Astrocyte (in vitro differentiated cells and primary cell): ENCODE measurements around the gene TNFSF15. TPM values are rescaled to one million over a fixed set of nuclear protein-coding genes. Genes with fewer than 3 reads are reported as not detected.
A peak's percentile ranks its signal among the peaks of the same experiment; 100 is the strongest.

Experiments used
- DNase-seq: peaks from one replicate; pipeline ENCODE4 v3.0.0-alpha.2; 2010; ENCODE audit warnings: low read depth
- FAIRE-seq: peaks from 2 replicates; lab custom pipeline; 2011; peaks lifted over from hg19 to GRCh38; lab: Jason Lieb, UNC
- H2AFZ ChIP-seq: 2 replicates; pipeline ENCODE4 v1.6.0; 2012; ENCODE audit warnings: low read depth, low read length, inconsistent platforms
- H3K27ac ChIP-seq: 2 replicates; pipeline ENCODE4 v1.5.1; 2011; ENCODE audit warnings: low read depth, low read length, inconsistent platforms
- H3K27me3 ChIP-seq: 2 replicates; pipeline ENCODE4 v1.6.0; 2011; ENCODE audit warnings: low read length, inconsistent platforms; ENCODE audit not compliant: insufficient read depth
- H3K36me3 ChIP-seq: 2 replicates; pipeline ENCODE4 v1.5.1; 2011; ENCODE audit warnings: low read length, inconsistent platforms; ENCODE audit not compliant: insufficient read depth
- H3K4me1 ChIP-seq: 2 replicates; pipeline ENCODE4 v1.5.1; 2011; ENCODE audit warnings: low read length, inconsistent platforms; ENCODE audit not compliant: insufficient read depth
- H3K4me2 ChIP-seq: 2 replicates; pipeline ENCODE4 v1.6.0; 2012; ENCODE audit warnings: low read length, inconsistent platforms
- H3K4me3 ChIP-seq: 2 replicates; pipeline ENCODE4 v1.5.1; 2011; ENCODE audit warnings: low read depth, mild to moderate bottlenecking, low read length, inconsistent platforms; ENCODE audit not compliant: insufficient read depth
- H3K79me2 ChIP-seq: 2 replicates; pipeline ENCODE4 v1.6.0; 2012; ENCODE audit warnings: mild to moderate bottlenecking, low read length, inconsistent platforms; ENCODE audit not compliant: insufficient read depth
- H3K9ac ChIP-seq: 2 replicates; pipeline ENCODE4 v1.6.0; 2012; ENCODE audit warnings: mild to moderate bottlenecking, low read length, inconsistent platforms
- H3K9me3 ChIP-seq: 2 replicates; pipeline ENCODE4 v1.5.1; 2012; ENCODE audit warnings: low read depth, mild to moderate bottlenecking, low read length, inconsistent platforms; ENCODE audit not compliant: insufficient read depth
- H4K20me1 ChIP-seq: 2 replicates; pipeline ENCODE4 v1.6.0; 2012; ENCODE audit warnings: low read length, inconsistent platforms; ENCODE audit not compliant: insufficient read depth
- H3K27ac Mint-ChIP-seq: one replicate; pipeline ENCODE4 v1.8.0; 2021; ENCODE audit warnings: mild to moderate bottlenecking, mixed read lengths; ENCODE audit not compliant: unreplicated experiment
- H3K27me3 Mint-ChIP-seq: one replicate; pipeline ENCODE4 v1.8.0; 2021; ENCODE audit warnings: low read depth, mixed read lengths; ENCODE audit not compliant: unreplicated experiment
- H3K36me3 Mint-ChIP-seq: one replicate; pipeline ENCODE4 v1.8.0; 2021; ENCODE audit warnings: low read depth, mixed read lengths; ENCODE audit not compliant: unreplicated experiment
- H3K4me1 Mint-ChIP-seq: one replicate; pipeline ENCODE4 v1.8.0; 2021; ENCODE audit warnings: low read depth, mixed read lengths; ENCODE audit not compliant: unreplicated experiment
- H3K4me3 Mint-ChIP-seq: one replicate; pipeline ENCODE4 v1.8.0; 2021; ENCODE audit warnings: mild to moderate bottlenecking, moderate library complexity, mixed read lengths; ENCODE audit not compliant: unreplicated experiment
- H3K9me3 Mint-ChIP-seq: one replicate; pipeline ENCODE4 v1.8.0; 2021; ENCODE audit warnings: mild to moderate bottlenecking, mixed read lengths; ENCODE audit not compliant: unreplicated experiment
- CTCF ChIP-seq: IDR thresholded peaks from 2 replicates; pipeline ENCODE4 v1.5.1; 2011; ENCODE audit warnings: low read depth, mild to moderate bottlenecking, inconsistent platforms, low read length, moderate library complexity; ENCODE audit not compliant: insufficient read depth
- EZH2 ChIP-seq: IDR thresholded peaks from 2 replicates; pipeline ENCODE4 v1.6.1; 2012; ENCODE audit warnings: mild to moderate bottlenecking, low read length, inconsistent platforms; ENCODE audit not compliant: insufficient read depth
- total RNA-seq: library from RNA; stranded (reverse); gene quantifications from 2 replicates; pipeline ENCODE4 v1.2.1, GENCODE V29; 2021

TNFSF15 gene
- total RNA-seq, 1 donor from 2014 or later, result 10.3 TPM

DNA sequence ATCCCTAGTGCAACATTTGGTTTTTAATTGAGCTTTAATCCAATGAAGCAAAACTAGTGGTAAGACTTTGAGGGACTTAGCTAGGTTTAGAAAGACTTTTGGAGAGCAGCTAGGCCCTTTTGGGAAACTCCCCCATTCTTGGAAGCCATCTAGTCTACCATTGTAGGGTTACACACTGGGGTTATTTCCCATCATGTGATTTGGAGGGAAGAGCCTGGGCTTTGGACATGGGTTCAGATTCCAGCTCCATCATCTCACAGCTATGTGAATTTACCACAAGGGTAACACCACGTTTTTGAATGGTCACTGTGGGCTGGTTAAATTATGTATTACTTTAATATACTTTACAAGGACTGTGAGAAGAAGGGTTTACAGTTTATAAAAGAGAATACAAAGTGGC lies 18.3 kb upstream of the TNFSF15 start:
- Histone ChIP-seq H4K20me1 (no peaks in the 10 kb centered on the region), H3K4me3 (no peak overlapping the region), H2AFZ (no peak overlapping the region), H3K9me3 (no peaks in the 10 kb centered on the region), H3K36me3 (no peaks in the 10 kb centered on the region), H3K27ac (no peak overlapping the region), H3K79me2 (no peaks in the 10 kb centered on the region), H3K9ac (no peak overlapping the region), H3K4me1 (no peaks in the 10 kb centered on the region), H3K27me3 (no peaks in the 10 kb centered on the region), H3K4me2 (no peak overlapping the region)
- Mint-ChIP-seq H3K27ac (no peak overlapping the region), H3K4me1 (peaks cover 5% of the 10 kb centered on the region), H3K27me3 (peaks cover 23% of the 10 kb centered on the region), H3K36me3 (no peaks in the 10 kb centered on the region), H3K4me3 (no peak overlapping the region), H3K9me3 (peaks cover 2% of the 10 kb centered on the region)
- peak; percentile 76 for DNase-seq
- peak; percentile 26 for FAIRE-seq
- no peak for TF ChIP-seq EZH2
- no peak for TF ChIP-seq CTCF

GRCh38 chr9:114823441-114823840 lies 17.6 kb upstream of the TNFSF15 start:
- Histone ChIP-seq H3K4me3 (no peak overlapping the region), H2AFZ (no peak overlapping the region), H3K4me2 (no peak overlapping the region), H3K27ac (no peak overlapping the region), H3K9me3 (no peaks in the 10 kb centered on the region), H3K27me3 (no peaks in the 10 kb centered on the region), H3K9ac (no peak overlapping the region), H3K4me1 (no peaks in the 10 kb centered on the region), H3K36me3 (no peaks in the 10 kb centered on the region), H3K79me2 (no peaks in the 10 kb centered on the region), H4K20me1 (no peaks in the 10 kb centered on the region)
- Mint-ChIP-seq H3K9me3 (peaks cover 2% of the 10 kb centered on the region), H3K27ac (no peak overlapping the region), H3K4me1 (peaks cover 5% of the 10 kb centered on the region), H3K27me3 (peaks cover 18% of the 10 kb centered on the region), H3K4me3 (no peak overlapping the region), H3K36me3 (no peaks in the 10 kb centered on the region)
- TF ChIP-seq EZH2 (no peak), CTCF (no peak)
- FAIRE-seq (no peak), DNase-seq (no peak)

DNA sequence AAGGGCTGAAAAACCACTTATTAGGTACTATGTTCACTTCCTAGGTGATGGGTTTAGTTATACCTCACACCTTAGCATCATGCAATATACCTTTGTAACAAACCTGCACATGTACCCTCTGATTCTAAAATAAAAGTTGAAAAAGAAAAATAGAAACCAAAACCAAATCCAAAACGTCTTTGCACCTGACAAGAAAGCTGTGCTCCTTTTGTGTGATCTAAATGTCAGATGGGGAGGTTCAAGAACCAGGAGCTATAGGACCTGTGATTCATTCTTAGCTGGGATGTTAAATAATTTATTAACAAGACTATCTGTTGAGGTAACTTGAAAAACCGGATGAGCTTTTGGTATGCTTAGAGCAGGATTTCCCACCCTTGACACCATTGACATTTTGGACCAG lies 16.9 kb upstream of the TNFSF15 start:
- Mint-ChIP-seq H3K27me3 (peaks cover 15% of the 10 kb centered on the region), H3K9me3 (peaks cover 2% of the 10 kb centered on the region), H3K36me3 (no peaks in the 10 kb centered on the region), H3K4me3 (no peak overlapping the region), H3K27ac (no peak overlapping the region), H3K4me1 (peaks cover 5% of the 10 kb centered on the region)
- no peaks in the 10 kb centered on the region for H4K20me1 ChIP-seq
- H3K27ac ChIP-seq, result no peak overlapping the region
- DNase-seq (no peak), FAIRE-seq (peak; percentile 32)
- no peak overlapping the region for H3K4me3 ChIP-seq
- no peaks in the 10 kb centered on the region for H3K36me3 ChIP-seq
- TF ChIP-seq EZH2 (no peak), CTCF (no peak)
- no peak overlapping the region for H2AFZ ChIP-seq
- H3K27me3 ChIP-seq, result no peaks in the 10 kb centered on the region
- no peaks in the 10 kb centered on the region for H3K4me1 ChIP-seq
- no peak overlapping the region for H3K4me2 ChIP-seq
- H3K79me2 ChIP-seq, result no peaks in the 10 kb centered on the region
- no peaks in the 10 kb centered on the region for H3K9me3 ChIP-seq
- no peak overlapping the region for H3K9ac ChIP-seq
